A549 treated with Mapracorat at 1 μM for 4 hours (cell line): ENCODE data around the gene RHOC. TPM values are rescaled to one million over a fixed set of nuclear protein-coding genes. Genes with fewer than 3 reads are reported as not detected.

Experiments used
- total RNA-seq: library from RNA; stranded (reverse); fragments of 200-300 nt; extraction: Qiagen RNA extraction; gene quantifications from 5 replicates; pipeline ENCODE4 v1.2.3, GENCODE V29; 2022

The RHOC gene
- 351 to 403 TPM (median 363 TPM) in 5 replicates for total RNA-seq

GRCh38 chr1:112706505-112707220 lies at the start of gene RHOC:
RHOC (minus strand) TSS chr1:112707127; CDS start chr1:112703799, 3,328 bp downstream.

GRCh38 chr1:112715264-112716053 lies 8.5 kb upstream of the RHOC start, which contains the start of gene PPM1J:
PPM1J (minus strand) TSS chr1:112715332; CDS start chr1:112715301, 31 bp downstream.

DNA sequence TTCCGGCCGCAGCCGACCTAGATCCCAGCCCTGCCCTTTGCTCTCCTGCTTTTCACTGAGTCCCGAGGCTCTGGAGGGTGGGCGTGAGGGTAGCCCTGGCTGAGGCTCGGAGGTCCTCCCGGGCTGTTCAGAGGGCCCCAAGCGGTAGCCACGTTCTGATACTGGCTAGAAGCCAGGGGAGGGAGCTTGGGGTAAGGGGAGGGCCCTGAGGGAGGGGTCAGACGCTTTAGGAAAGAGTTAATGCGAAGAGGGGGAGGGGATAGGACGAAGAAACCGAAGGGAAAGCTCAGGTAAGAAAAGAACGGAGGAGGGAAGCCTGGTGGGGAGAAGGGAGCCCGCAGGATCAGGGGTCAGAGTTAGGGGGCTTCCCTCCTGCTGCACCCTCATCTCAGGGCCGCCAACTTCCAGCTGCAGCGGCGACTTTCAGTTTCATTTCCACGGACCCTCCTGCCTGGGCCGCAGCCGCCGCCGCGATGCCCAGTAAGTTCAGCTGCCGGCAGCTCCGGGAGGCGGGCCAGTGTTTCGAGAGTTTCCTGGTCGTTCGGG lies 32.4 kb downstream of the RHOC start, which contains the start of gene MOV10:
TSS of gene MOV10 (plus strand) at position 220 of the 546 bp plus-strand sequence. CDS start at position 474, 254 bp downstream.

Other genes with a start within 250 kb of the RHOC start
- gene WNT2B, start 198.2 kb downstream of the RHOC start, total RNA-seq = 0.12 to 0.28 TPM (median 0.23 TPM) in 5 replicates
- 11.0 to 12.0 TPM (median 11.6 TPM) in 5 replicates for gene ST7L, start 88.0 kb downstream of the RHOC start, total RNA-seq
- gene CAPZA1, start 87.3 kb downstream of the RHOC start, total RNA-seq = 56.0 to 66.5 TPM (median 63.5 TPM) in 5 replicates
- gene MOV10, start 32.5 kb downstream of the RHOC start, total RNA-seq = 24.4 to 33.8 TPM (median 29.7 TPM) in 5 replicates
- gene PPM1J, start 8.2 kb upstream of the RHOC start, total RNA-seq = 0.75 to 1.3 TPM (median 0.94 TPM) in 5 replicates
- gene SLC16A1, start 249.1 kb upstream of the RHOC start, total RNA-seq = 42.5 to 47.3 TPM (median 45.8 TPM) in 5 replicates